PFSK-1 (cell line): ENCODE measurements around the gene NDUFS3.

Experiments
- SIN3A ChIP-seq: IDR thresholded peaks from 2 replicates; pipeline ENCODE4 v1.6.1; 2012; ENCODE audit warnings: mild to moderate bottlenecking, low read length, moderate library complexity, borderline replicate concordance; ENCODE audit not compliant: insufficient read depth
- TAF1 ChIP-seq: IDR thresholded peaks from 2 replicates; pipeline ENCODE4 v1.6.1; 2012; ENCODE audit warnings: low read length, control low read depth, borderline replicate concordance; ENCODE audit not compliant: insufficient read depth

GRCh38 chr11:47566149-47566698 is 12.7 kb upstream of the NDUFS3 start:
- TF ChIP-seq TAF1 (no peak), SIN3A (no peak)
